ENCODE results near the gene ZC3H18.

GRCh38 chr16:88678224-88678979 is 108.2 kb downstream of the ZC3H18 start:
- TF ChIP-seq RAD21 (IDR thresholded peaks at IDR 0.05; ENCODE audit: low read depth) (no peak), POLR2AphosphoS5 (IDR thresholded peaks at IDR 0.05; ENCODE audit: low read depth, low read length) (no peak), JUND (IDR thresholded peaks at IDR 0.05) (no peak), CTCF (IDR thresholded peaks at IDR 0.05 in 2 of 3, conservative IDR thresholded peaks at IDR 0.05 in 1 of 3; ENCODE audit: borderline replicate concordance in 1 of 3, insufficient read depth in 1 of 3, low read depth in 2 of 3, low read length in 2 of 3) (no peak), ZFX (IDR thresholded peaks at IDR 0.05) (no peak), SIN3A (IDR thresholded peaks at IDR 0.05; ENCODE audit: low read depth) (no peak), EGR1 (IDR thresholded peaks at IDR 0.05; ENCODE audit: low read depth) (no peak), SRF (IDR thresholded peaks at IDR 0.05; ENCODE audit: low read depth) (no peak), POLR2A (IDR thresholded peaks at IDR 0.05; ENCODE audit: borderline replicate concordance, extremely low read depth, insufficient read depth, insufficient read length) (no peak)
